Calu3 (cell line): ENCODE data around the gene ETV5. TPM values are rescaled to one million over a fixed set of nuclear protein-coding genes. Genes with fewer than 3 reads are reported as not detected.

Source experiments
- BruUV-seq: library from RNA; stranded (reverse); fragments of 400-500 nt; replicated peaks from 2 replicates; lab custom pipeline; 2021; lab: Mats Ljungman, UMichigan
- CTCF ChIA-PET: fragments of 300-600 bp; sonication (Branson Sonifier 250); formaldehyde crosslinking; loops from one replicate; lab custom pipeline; 2022; ENCODE audit warnings: antibody characterized with exemption; lab: Charles Lee
- DNase-seq: peaks from one replicate; pipeline ENCODE4 v3.0.0; 2022
- H3K27ac Mint-ChIP-seq: one replicate; pipeline ENCODE4 v1.8.0; 2022; ENCODE audit warnings: mixed read lengths; ENCODE audit not compliant: unreplicated experiment
- H3K27me3 Mint-ChIP-seq: one replicate; pipeline ENCODE4 v1.8.0; 2022; ENCODE audit warnings: mixed read lengths; ENCODE audit not compliant: unreplicated experiment
- H3K36me3 Mint-ChIP-seq: one replicate; pipeline ENCODE4 v1.8.0; 2022; ENCODE audit warnings: mild to moderate bottlenecking, moderate library complexity, mixed read lengths; ENCODE audit not compliant: insufficient read depth, unreplicated experiment
- H3K4me1 Mint-ChIP-seq: one replicate; pipeline ENCODE4 v1.8.0; 2022; ENCODE audit warnings: mild to moderate bottlenecking, low read depth, mixed read lengths; ENCODE audit not compliant: unreplicated experiment
- H3K4me3 Mint-ChIP-seq: one replicate; pipeline ENCODE4 v1.8.0; 2022; ENCODE audit warnings: mild to moderate bottlenecking, low read depth, moderate library complexity, mixed read lengths; ENCODE audit not compliant: unreplicated experiment
- H3K9me3 Mint-ChIP-seq: one replicate; pipeline ENCODE4 v1.8.0; 2022; ENCODE audit warnings: low read depth, mixed read lengths; ENCODE audit not compliant: unreplicated experiment
- intact Hi-C: fragments of 100-400 bp; cut with micrococcal nuclease; formaldehyde crosslinking; loops from one replicate; pipeline ENCODE4 v1.10.0; 2022; ENCODE audit not compliant: unreplicated experiment
- total RNA-seq: library from RNA; stranded (reverse); gene quantifications from 2 replicates; pipeline ENCODE4 v1.2.3, GENCODE V29; 2022
- TF ChIP-seq, protein P1 (sequence below): fragments of 200-600 bp; IDR thresholded peaks from one replicate; pipeline ENCODE4 v1.8.0; 2022; ENCODE audit warnings: antibody characterized with exemption; ENCODE audit not compliant: unreplicated experiment

ETV5 gene
- total RNA-seq, 1 experiment from 2014 or later: 108 TPM

DNA sequence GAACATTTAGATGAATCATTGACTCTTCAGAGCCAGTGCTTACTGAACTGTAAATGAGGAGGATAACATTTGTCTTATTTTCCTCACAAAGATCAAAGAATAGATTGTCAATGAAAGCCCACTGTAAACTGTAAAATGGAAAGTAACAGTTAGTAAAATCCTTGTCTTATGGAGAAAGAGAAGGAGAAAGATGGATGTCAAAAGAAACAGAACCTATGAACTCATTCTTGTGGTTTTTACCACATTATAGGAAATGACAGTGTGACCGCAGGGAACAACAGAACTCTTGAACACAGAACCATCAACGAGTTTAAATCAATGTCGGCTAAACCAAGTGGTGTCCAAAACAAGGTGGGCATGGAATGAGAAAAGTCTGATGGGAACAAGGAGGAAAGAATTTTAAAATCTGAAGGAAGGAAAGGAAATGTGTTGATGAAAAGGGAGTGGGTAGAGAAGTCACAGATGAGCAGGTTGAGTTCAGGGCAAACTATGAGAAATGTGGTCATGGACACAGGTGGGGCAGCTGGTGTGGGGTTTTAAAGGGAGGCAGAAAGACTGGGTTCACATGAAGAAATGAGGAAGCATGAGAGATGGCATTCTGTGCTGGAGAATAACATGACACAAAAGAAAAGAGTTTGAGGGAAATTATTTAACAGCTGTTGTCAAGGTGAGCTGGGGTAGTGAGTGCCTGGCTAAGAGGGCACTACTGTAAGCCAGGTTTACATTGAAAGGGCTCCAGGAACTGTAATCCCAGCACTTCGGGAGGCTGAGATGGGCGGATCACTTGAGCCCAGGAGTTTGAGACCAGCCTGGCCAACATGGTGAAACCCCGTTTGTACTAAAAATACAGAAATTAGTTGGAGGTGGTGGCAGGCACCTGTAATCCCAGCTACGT is 42.4 kb upstream of the ETV5 start:
- TF ChIP-seq, protein P1, sequence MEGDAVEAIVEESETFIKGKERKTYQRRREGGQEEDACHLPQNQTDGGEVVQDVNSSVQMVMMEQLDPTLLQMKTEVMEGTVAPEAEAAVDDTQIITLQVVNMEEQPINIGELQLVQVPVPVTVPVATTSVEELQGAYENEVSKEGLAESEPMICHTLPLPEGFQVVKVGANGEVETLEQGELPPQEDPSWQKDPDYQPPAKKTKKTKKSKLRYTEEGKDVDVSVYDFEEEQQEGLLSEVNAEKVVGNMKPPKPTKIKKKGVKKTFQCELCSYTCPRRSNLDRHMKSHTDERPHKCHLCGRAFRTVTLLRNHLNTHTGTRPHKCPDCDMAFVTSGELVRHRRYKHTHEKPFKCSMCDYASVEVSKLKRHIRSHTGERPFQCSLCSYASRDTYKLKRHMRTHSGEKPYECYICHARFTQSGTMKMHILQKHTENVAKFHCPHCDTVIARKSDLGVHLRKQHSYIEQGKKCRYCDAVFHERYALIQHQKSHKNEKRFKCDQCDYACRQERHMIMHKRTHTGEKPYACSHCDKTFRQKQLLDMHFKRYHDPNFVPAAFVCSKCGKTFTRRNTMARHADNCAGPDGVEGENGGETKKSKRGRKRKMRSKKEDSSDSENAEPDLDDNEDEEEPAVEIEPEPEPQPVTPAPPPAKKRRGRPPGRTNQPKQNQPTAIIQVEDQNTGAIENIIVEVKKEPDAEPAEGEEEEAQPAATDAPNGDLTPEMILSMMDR: no peak
- CTCF ChIA-PET: no interaction called here
- no TSS peak for BruUV-seq
- intact Hi-C loops: loop anchor here (5.0 kb wide), 1 partner anchor 44 kb away; the partner anchor contains the start of gene ETV5
- no peaks in the 10 kb centered on the region for H3K36me3 Mint-ChIP-seq
- no peak overlapping the region for H3K4me3 Mint-ChIP-seq
- DNase-seq: no peak
- H3K27ac Mint-ChIP-seq: peak overlapping the region; percentile 2
- H3K9me3 Mint-ChIP-seq: no peaks in the 10 kb centered on the region
- H3K27me3 Mint-ChIP-seq: no peaks in the 10 kb centered on the region
- peaks cover 19% of the 10 kb centered on the region for H3K4me1 Mint-ChIP-seq

DNA sequence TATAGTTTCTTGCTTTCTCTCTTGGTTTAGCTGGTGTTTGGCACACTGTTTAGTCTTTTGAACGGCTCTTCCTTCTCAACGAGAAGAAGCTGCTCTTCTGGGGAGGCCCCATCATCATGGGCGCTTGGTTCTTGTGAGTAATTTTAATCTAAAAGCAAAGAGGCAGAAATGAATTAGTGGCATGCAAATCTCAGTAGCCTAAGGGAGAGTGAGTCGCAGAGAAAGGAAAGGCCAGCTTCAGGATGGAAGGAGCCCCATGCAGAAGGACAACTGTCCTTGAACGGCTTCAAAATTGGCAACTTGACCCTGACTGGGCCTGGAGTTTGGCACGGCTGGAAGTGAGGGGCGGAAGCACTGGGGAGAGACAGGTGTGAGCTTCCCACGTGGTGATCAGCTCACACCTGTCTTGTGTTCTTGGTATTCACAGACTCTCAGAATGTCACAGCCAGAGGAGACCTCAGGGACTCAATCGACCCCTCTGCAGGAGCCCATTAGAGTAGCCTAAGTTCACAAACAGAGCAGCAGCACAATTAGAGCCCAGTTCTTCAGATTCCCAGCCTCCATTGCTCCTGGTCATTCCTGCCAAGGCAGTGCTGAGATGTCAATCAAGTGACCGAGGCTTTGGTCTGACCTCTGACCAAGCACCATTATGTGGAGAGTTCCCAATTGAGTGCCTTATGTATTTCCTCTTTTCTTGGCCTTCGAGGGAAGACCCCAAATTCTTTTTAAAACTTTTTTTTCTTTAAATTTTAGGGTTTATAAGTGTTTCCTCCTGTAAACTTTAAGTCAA is 41.3 kb upstream of the ETV5 start:
- no TSS peak for BruUV-seq
- DNase-seq: no peak

DNA sequence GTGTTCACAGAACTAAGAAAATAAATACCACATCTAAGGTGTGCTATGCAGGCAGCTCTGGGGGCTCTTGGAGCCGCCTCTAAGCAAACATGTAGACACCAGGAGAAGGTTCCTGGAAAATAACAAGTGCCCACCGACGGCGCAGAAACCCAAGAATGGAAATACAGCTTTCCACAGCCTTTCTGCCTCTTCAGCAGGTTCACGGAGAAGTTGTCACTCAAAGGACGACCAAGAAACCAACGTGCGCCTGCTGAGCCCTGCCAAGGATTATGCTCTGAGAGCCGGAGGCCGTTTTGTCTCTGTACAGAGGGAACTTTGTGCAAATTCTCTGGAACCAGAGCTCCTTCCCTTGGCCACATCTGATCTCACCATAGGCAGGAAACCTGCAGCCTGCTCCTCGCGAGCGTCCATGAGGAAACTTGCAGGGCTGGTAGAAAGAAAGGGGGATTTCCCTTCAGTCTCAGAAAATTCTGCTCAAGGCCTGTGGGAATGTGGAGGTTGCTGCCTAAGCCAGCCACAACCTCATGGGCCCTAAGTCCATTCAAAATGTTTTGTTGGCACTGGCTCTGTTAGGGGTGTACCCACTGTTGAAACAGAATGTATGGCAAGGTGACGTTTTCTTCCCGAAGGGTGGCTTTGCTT is 40.6 kb upstream of the ETV5 start:
- intact Hi-C loops: no loop called here
- Mint-ChIP-seq H3K4me1 (peaks cover 16% of the 10 kb centered on the region), H3K4me3 (no peak overlapping the region), H3K27me3 (no peaks in the 10 kb centered on the region), H3K27ac (no peak overlapping the region), H3K36me3 (no peaks in the 10 kb centered on the region), H3K9me3 (no peaks in the 10 kb centered on the region)
- CTCF ChIA-PET: no interaction called here
- no peak for DNase-seq
- TF ChIP-seq, protein P1: no peak
- no TSS peak for BruUV-seq

More for the DNA sequence above, 41.3 kb upstream of the ETV5 start:
- H3K27me3 Mint-ChIP-seq: no peaks in the 10 kb centered on the region
- CTCF ChIA-PET: no interaction called here
- H3K36me3 Mint-ChIP-seq: no peaks in the 10 kb centered on the region
- TF ChIP-seq, protein P1: no peak
- H3K9me3 Mint-ChIP-seq: no peaks in the 10 kb centered on the region
- no peak overlapping the region for H3K27ac Mint-ChIP-seq
- peaks cover 19% of the 10 kb centered on the region for H3K4me1 Mint-ChIP-seq
- H3K4me3 Mint-ChIP-seq: no peak overlapping the region
- intact Hi-C loops: loop anchor here (5.0 kb wide), 1 partner anchor 43 kb away; the partner anchor contains the start of gene ETV5

DNA sequence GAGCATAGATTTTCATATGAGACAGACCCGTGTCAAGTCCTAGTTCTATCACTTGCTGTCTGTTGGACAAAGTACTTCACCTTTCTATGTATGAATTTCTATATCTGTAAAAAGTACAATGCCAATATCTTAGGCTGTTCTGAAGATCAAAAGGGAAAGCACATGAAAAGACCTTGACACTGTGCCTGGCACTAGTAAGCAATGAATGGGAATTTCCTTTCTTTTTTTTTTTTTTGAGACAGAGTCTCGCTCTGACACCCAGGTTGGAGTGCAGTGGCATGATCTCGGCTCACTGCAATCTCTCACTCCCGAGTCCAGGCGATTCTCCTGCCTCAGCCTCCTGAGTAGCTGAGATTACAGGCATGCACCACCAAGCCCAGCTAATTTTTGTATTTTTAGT is 35.4 kb upstream of the ETV5 start:
- no peak for DNase-seq
- intact Hi-C loops: no loop called here
- peaks cover 10% of the 10 kb centered on the region for H3K27me3 Mint-ChIP-seq
- CTCF ChIA-PET: no interaction called here
- H3K4me3 Mint-ChIP-seq: no peak overlapping the region
- no peaks in the 10 kb centered on the region for H3K9me3 Mint-ChIP-seq
- no TSS peak for BruUV-seq
- TF ChIP-seq, protein P1: no peak
- H3K27ac Mint-ChIP-seq: no peak overlapping the region
- H3K4me1 Mint-ChIP-seq: no peaks in the 10 kb centered on the region
- H3K36me3 Mint-ChIP-seq: no peaks in the 10 kb centered on the region
